GM12865 (cell line): Measurements from ENCODE around the gene FUOM.

ENCODE experiments used
- DNase-seq: peaks from one replicate; pipeline ENCODE4 v3.0.0; 2010; ENCODE audit warnings: low read depth
- H3K4me3 ChIP-seq: 2 replicates; pipeline ENCODE4 v1.5.1; 2011; ENCODE audit warnings: mild to moderate bottlenecking, low read depth, low read length, control low read depth
- CTCF ChIP-seq: IDR thresholded peaks from 2 replicates; pipeline ENCODE4 v1.5.1; 2011; ENCODE audit warnings: low read length, control low read depth, low read depth, inconsistent platforms; ENCODE audit not compliant: insufficient read depth; ENCODE audit errors: missing control alignments

The FUOM gene

GRCh38 chr10:133401500-133401899 lies 43.7 kb upstream of the FUOM start:
- TF ChIP-seq CTCF: no peak
- DNase-seq: no peak
- H3K4me3 ChIP-seq: no peak overlapping the region

- TF ChIP-seq CTCF: no peak
- peak; percentile 75 for DNase-seq
- peak overlapping the region; percentile 40 for H3K4me3 ChIP-seq
Observed at GRCh38 chr10:133400624-133401424, 43.0 kb upstream of the FUOM start.

- no peak overlapping the region for H3K4me3 ChIP-seq
- no peak for TF ChIP-seq CTCF
- no peak for DNase-seq
Observed at GRCh38 chr10:133399123-133399601, 41.3 kb upstream of the FUOM start.

DNA sequence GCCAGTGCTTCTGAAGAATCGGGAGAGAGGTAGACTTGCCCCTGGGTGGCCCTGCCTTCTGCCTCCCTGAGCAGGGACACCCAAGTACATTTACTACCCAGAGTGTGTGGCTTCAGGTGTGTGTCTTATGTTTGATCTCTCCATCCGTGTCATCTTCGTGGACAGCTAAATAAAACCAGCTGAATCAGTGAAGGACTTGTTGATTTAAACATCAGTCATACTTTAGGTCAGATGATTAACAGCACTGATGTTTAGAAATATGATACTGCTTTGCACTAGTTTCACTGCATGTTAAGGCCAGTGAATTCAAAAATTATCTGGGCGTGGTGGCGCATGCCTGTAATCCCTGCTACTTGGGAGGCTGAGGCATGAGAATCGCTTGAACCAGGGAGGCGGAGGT lies 40.1 kb upstream of the FUOM start:
- no peak overlapping the region for H3K4me3 ChIP-seq
- TF ChIP-seq CTCF: no peak
- DNase-seq: no peak

DNA sequence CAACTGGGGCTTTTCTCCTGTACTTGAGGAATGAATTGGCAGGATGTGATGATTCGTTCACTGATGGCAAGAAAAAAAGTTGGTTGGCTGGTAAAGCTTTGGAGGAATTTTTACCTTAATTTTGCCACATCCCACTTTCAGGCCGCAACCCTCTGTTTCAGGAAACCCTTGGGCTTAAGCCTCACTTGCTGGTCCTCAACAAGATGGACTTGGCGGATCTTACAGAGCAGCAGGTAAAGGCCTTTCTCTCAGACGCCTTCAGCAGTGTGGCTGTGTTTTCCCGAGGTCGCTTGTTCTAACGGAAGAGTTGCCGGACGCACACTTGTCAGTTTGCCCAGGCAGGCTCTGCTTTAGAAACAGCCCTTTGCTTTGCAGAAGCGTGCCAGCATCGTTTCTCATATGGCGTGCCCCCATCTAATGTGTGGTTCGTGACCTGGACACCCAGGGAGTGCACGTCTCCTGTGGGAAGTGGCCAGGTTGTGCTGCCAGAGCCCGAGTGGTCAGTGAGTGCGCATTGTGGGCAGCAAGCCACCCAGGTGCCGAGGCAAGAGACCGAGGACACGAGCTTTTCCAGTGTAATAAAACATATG lies 38.3 kb upstream of the FUOM start:
- H3K4me3 ChIP-seq: no peak overlapping the region
- no peak for DNase-seq
- no peak for TF ChIP-seq CTCF

GRCh38 chr10:133394801-133395221 lies 37.0 kb upstream of the FUOM start:
- DNase-seq: peak; percentile 35
- peak overlapping the region; percentile 98 for H3K4me3 ChIP-seq
- no peak for TF ChIP-seq CTCF
